ENCODE results near the gene RENBP.

The RENBP gene

DNA sequence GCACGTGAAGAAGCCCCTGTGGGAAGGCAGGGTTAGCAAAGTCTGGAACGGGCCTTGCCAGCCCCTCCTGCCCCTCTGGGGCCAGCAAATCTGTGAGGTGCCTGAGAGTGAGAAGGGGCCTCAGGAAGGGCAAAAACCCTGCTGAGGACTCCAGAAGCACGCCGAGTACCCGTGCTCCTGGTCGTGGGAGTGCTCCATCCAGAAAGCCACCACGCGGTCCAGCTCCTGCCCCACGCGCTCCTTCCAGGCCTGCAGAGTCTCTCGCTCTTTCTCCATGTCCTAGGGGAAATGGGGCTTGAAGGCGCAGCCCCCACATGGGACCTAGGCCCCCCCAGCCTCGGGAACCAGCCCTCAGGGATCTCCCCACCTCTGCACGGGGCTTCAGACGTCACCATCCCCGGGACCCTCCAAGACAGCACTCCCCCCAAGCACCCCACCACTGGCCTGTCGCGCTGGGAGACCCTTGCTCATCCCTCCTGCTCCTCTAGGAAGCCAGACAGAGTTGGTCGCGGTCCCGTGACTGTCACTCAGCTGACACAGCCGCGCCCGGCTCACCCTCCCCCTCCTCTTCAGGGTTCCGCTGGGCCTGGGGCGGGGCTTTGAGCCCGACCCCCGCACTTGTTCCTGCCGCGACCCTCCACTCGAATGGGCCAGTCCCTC lies at the start of gene RENBP:
TSS of gene RENBP (minus strand) at position 504 of the 660 bp plus-strand sequence. CDS start at position 471, 33 bp downstream.
- H3K36me3 ChIP-seq (ENCODE audit: control insufficient read depth, insufficient read depth, low read length): peaks cover 1% of the 10 kb centered on the region; the same call in 1 of the 2 replicates
- no peak for DNase-seq (ENCODE audit: extremely low read depth, insufficient read length)
- TF ChIP-seq, protein P1, sequence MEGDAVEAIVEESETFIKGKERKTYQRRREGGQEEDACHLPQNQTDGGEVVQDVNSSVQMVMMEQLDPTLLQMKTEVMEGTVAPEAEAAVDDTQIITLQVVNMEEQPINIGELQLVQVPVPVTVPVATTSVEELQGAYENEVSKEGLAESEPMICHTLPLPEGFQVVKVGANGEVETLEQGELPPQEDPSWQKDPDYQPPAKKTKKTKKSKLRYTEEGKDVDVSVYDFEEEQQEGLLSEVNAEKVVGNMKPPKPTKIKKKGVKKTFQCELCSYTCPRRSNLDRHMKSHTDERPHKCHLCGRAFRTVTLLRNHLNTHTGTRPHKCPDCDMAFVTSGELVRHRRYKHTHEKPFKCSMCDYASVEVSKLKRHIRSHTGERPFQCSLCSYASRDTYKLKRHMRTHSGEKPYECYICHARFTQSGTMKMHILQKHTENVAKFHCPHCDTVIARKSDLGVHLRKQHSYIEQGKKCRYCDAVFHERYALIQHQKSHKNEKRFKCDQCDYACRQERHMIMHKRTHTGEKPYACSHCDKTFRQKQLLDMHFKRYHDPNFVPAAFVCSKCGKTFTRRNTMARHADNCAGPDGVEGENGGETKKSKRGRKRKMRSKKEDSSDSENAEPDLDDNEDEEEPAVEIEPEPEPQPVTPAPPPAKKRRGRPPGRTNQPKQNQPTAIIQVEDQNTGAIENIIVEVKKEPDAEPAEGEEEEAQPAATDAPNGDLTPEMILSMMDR (IDR thresholded peaks at IDR 0.05; ENCODE audit: insufficient read depth, low read length, poor library complexity, severe bottlenecking): no peak
- no peak within 1 kb of the TSS for H3K4me3 ChIP-seq (replicated peaks; ENCODE audit: low read depth, low read length)
- H3K27me3 ChIP-seq (replicated peaks; ENCODE audit: control insufficient read depth, insufficient read depth, low read length): no peaks in the 10 kb centered on the region

DNA sequence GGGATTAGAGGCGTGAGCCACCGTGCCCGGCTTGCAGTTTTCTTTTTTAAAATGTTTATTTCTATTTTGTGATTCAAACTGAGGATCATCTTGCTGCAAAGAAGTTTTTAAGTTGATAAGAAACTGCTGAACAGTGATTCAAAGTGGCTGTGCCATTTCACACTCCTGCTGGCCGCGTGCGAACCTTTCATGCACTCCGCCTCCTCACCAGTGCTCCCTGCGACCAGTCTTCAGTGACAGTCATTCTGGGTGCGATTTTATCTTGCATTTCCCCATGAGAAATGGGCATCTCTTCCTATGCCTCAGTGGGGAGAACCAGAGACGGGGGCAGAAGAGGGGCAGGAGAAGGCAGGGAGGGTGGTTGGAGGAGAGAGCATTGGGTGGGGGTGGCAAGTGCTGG lies 49.5 kb upstream of the RENBP start:
- no peak for DNase-seq (ENCODE audit: extremely low read depth, insufficient read length)
- no peaks in the 10 kb centered on the region for H3K36me3 ChIP-seq (ENCODE audit: control insufficient read depth, insufficient read depth, low read length)
- no peak overlapping the region for H3K4me3 ChIP-seq (replicated peaks; ENCODE audit: low read depth, low read length)
- TF ChIP-seq, protein P1 (IDR thresholded peaks at IDR 0.05; ENCODE audit: insufficient read depth, low read length, poor library complexity, severe bottlenecking): no peak
- H3K27me3 ChIP-seq (replicated peaks; ENCODE audit: control insufficient read depth, insufficient read depth, low read length): no peaks in the 10 kb centered on the region

DNA sequence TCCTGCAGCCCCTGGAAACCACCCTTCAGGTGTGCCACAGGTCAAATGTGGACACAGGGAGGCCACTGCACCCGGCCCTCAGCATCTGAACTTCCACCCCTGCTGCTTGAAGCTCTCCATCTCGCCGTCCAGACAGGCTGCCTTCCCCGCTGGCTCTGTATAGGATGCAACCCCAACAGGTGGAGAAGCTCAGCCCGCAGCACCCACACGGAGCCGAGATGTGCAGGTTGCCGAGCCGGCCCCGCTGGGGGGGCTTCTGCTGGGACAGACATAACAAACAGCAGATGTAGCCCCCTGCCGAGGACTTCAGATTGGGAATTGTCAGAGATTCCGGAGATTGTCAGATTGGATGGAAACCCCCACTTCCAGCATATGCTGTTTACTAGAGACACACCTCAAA lies 48.6 kb upstream of the RENBP start:
- Histone ChIP-seq H3K4me3 (replicated peaks; ENCODE audit: low read depth, low read length) (no peak overlapping the region), H3K36me3 (ENCODE audit: control insufficient read depth, insufficient read depth, low read length) (no peaks in the 10 kb centered on the region), H3K27me3 (replicated peaks; ENCODE audit: control insufficient read depth, insufficient read depth, low read length) (no peaks in the 10 kb centered on the region)
- no peak for DNase-seq (ENCODE audit: extremely low read depth, insufficient read length)
- TF ChIP-seq, protein P1 (IDR thresholded peaks at IDR 0.05; ENCODE audit: insufficient read depth, low read length, poor library complexity, severe bottlenecking): no peak

DNA sequence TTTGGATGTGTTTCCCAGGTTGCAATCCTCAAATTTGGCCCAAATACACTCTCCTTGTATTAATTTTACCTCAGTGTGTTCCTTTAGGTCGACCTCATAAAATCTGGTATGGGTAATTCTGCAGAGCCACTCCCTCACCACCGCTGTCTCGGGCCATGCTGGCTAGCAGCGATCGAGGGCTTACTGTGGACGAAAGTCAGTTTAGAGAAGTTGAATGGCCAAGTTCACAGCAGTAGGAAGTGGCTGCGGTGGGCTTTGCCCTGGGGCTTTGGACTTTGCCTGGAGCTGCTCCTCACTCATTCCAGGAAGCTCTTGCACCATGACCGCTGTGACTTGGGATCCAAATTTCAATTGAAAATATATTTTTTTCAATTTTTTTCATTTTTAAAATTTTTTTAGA lies 47.7 kb upstream of the RENBP start:
- no peak for DNase-seq (ENCODE audit: extremely low read depth, insufficient read length)
- Histone ChIP-seq H3K27me3 (replicated peaks; ENCODE audit: control insufficient read depth, insufficient read depth, low read length) (no peaks in the 10 kb centered on the region), H3K4me3 (replicated peaks; ENCODE audit: low read depth, low read length) (no peak overlapping the region), H3K36me3 (ENCODE audit: control insufficient read depth, insufficient read depth, low read length) (no peaks in the 10 kb centered on the region)
- TF ChIP-seq, protein P1 (IDR thresholded peaks at IDR 0.05; ENCODE audit: insufficient read depth, low read length, poor library complexity, severe bottlenecking): no peak

DNA sequence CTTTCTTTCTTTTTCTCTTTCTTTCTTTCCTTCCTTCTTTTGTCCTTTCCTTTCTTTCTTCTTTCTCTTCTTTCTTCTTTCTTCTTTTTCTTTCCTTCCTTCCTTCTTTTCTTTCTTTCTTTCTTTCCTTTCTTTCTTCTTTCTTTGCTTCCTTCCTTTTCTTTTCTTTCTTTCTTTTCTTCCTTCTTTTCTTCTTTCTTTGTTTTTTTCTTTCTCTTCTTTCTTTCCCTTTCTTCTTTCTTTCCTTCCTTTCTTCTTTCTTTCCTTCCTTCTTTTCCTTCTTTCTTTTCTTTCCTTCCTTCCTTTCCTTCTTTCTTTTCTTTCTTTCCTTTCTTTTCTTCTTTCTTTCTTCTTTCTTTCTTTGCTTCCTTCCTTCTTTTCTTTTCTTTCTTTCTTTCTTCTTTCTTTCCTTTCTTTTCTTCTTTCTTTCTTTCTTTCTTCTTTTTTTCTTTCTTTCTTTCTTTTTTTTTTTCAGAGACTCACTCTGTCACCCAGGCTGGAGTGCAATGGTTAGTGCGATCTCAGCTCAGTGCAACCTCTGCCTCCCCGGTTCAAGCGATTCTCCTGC lies 46.7 kb upstream of the RENBP start:
- DNase-seq (ENCODE audit: extremely low read depth, insufficient read length): no peak

More for the DNA sequence above, 46.7 kb upstream of the RENBP start:
- no peak overlapping the region for H3K4me3 ChIP-seq (replicated peaks; ENCODE audit: low read depth, low read length)
- no peaks in the 10 kb centered on the region for H3K27me3 ChIP-seq (replicated peaks; ENCODE audit: control insufficient read depth, insufficient read depth, low read length)
- no peaks in the 10 kb centered on the region for H3K36me3 ChIP-seq (ENCODE audit: control insufficient read depth, insufficient read depth, low read length)
- TF ChIP-seq, protein P1 (IDR thresholded peaks at IDR 0.05; ENCODE audit: insufficient read depth, low read length, poor library complexity, severe bottlenecking): no peak
